AG09309 (cell line): ENCODE measurements around the gene DMRTA2.
"Not testable (repeated sequence)": the region's sequence is repeated elsewhere in the genome, so short reads cannot be mapped to it uniquely, and the experiment has no call there.

Experiments used
- DNase-seq: peaks from one replicate; pipeline ENCODE4 v3.0.0-alpha.2; 2010; ENCODE audit warnings: low read depth
- H3K4me3 ChIP-seq: 2 replicates; pipeline ENCODE4 v1.5.1; 2011; ENCODE audit warnings: mild to moderate bottlenecking, low read depth, low read length, moderate library complexity; ENCODE audit not compliant: control insufficient read depth
- TF ChIP-seq, protein P1 (sequence below): IDR thresholded peaks from 2 replicates; pipeline ENCODE4 v1.5.1; 2011; ENCODE audit warnings: mild to moderate bottlenecking, low read depth, low read length, inconsistent platforms; ENCODE audit not compliant: insufficient read depth, control insufficient read depth; ENCODE audit errors: missing control alignments

DMRTA2 gene

DNA sequence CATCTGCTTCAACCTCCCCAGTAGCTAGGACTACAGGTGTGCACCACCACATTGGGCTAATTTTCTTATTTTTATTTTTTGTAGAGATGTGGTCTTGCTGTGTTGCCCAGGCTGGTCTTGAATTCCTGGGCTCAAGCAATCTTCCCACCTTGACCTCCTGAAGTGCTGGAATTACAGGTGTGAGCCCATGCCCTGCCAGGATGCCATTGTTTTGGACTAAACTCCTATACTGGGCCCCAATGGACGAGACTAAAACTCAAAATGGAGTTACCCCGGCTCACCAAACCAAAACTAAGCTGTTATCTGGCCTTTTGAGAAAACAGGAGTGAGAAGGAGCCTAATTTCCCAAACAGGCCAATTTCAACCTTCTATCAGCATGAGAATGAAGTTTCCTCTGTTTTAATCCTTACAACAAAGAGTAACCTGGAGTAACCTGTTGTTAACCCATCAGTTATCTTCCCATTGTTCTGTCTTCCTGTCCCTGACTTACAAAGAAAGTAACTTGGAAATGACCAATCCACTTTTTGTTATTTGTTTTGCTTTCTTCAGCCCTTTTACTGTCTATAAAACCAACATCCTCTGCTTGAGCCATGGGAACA, 29.6 kb downstream of the DMRTA2 start:
- no peak for DNase-seq
- no peak overlapping the region for H3K4me3 ChIP-seq
- TF ChIP-seq, protein P1, sequence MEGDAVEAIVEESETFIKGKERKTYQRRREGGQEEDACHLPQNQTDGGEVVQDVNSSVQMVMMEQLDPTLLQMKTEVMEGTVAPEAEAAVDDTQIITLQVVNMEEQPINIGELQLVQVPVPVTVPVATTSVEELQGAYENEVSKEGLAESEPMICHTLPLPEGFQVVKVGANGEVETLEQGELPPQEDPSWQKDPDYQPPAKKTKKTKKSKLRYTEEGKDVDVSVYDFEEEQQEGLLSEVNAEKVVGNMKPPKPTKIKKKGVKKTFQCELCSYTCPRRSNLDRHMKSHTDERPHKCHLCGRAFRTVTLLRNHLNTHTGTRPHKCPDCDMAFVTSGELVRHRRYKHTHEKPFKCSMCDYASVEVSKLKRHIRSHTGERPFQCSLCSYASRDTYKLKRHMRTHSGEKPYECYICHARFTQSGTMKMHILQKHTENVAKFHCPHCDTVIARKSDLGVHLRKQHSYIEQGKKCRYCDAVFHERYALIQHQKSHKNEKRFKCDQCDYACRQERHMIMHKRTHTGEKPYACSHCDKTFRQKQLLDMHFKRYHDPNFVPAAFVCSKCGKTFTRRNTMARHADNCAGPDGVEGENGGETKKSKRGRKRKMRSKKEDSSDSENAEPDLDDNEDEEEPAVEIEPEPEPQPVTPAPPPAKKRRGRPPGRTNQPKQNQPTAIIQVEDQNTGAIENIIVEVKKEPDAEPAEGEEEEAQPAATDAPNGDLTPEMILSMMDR = no peak

DNA sequence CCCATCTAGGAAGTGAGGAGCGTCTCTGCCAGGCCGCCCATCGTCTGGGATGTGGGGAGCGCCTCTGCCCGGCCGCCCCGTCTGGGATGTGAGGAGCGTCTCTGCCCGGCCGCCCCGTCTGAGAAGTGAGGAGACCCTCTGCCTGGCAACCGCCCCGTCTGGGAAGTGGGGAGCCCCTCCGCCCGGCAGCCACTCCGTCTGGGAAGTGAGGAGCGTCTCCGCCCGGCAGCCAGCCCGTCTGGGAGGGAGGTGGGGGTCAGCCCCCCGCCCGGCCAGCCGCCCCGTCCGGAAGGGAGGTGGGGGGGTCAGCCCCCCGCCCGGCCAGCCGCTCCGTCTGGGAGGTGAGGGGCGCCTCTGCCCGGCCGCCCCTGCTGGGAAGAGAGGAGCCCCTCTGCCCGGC, 41.7 kb downstream of the DMRTA2 start:
- not testable (repeated sequence) for H3K4me3 ChIP-seq, DNase-seq

DNA sequence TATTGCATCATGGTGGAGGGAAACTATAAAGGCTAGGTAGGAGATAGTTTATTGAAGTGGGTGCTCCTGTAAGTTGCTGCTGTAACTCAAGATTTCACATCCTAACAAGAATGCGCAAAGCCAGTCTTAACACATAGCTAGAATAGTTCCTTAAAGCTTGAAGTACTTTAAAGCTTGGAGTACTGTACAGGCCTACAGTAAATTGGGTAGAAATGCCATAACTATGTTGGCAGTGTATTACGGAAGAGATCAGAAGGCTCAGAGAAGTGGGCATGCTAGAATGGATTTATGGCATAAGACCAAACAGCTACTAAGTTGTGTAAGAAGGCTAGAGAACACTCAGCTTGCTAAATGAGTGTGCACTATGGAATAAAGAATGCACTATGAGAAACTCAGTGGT, 44.5 kb downstream of the DMRTA2 start:
- no peak for DNase-seq
- no peak overlapping the region for H3K4me3 ChIP-seq
- TF ChIP-seq, protein P1 = no peak

- H3K4me3 ChIP-seq = no peak overlapping the region
- TF ChIP-seq, protein P1 = no peak
- DNase-seq = no peak
Observed at GRCh38 chr1:50373532-50373931, 49.7 kb downstream of the DMRTA2 start.

GRCh38 chr1:50371749-50372148, 51.5 kb downstream of the DMRTA2 start:
- DNase-seq = no peak
- TF ChIP-seq, protein P1 = no peak
- no peak overlapping the region for H3K4me3 ChIP-seq

DNA sequence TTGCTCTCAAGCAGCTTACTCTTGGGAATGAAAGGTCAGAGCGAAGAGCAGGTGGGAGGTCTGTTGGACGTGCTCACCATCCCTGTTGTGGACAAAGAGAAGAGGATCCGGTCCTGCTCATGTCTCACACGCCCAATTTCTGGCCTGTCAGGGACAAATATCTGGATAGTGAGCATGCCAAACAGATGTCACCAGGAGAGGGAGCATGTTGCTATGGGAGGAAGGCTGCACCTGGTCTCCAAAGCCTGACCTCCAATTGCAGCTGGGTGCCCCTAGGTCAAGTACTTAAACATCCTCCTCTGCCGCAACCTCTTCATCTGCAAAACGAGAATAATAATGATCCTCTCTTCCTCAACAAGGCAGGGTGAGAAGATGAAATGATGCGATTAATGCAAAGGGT, 53.4 kb downstream of the DMRTA2 start:
- TF ChIP-seq, protein P1 = peak; percentile 12
- H3K4me3 ChIP-seq = no peak overlapping the region
- no peak for DNase-seq

- no peak for DNase-seq
- TF ChIP-seq, protein P1 = no peak
- H3K4me3 ChIP-seq = no peak overlapping the region
Observed at GRCh38 chr1:50369008-50369634, 54.1 kb downstream of the DMRTA2 start.
